ENCODE data around the gene DTX3L. TPM values are rescaled to one million over a fixed set of nuclear protein-coding genes. Genes with fewer than 3 reads are reported as not detected.
"Not testable (repeated sequence)": the region's sequence is repeated elsewhere in the genome, so short reads cannot be mapped to it uniquely, and the experiment has no call there.

The DTX3L gene
- total and polyA plus RNA-seq, 10 of the 15 experiments (the other 5 are each of a cell fraction or from before 2014, with no cell fraction given) = 9.9 to 41.4 (median 21.7) TPM

GRCh38 chr3:122563717-122564025, 467 bp upstream of the DTX3L start:
- no peaks in the 10 kb centered on the region for H3K9me3 ChIP-seq (replicated peaks; ENCODE audit: control insufficient read depth, insufficient read depth, low read length)
- DNase-seq (ENCODE audit: low read depth, low spot score) (no peak), FAIRE-seq (no peak), ATAC-seq (peak; percentile 24)
- ChIA-PET CTCF (interaction anchor here (0.8 to 6.3 kb wide), 7 partner anchors 12 to 115 kb away, joined by 3 to 192 read pairs (median 12); partner anchors contain the start of genes KPNA1, PARP14 and PARP15), POLR2A (interaction anchor here (0.6 to 7.0 kb wide), 10 partner anchors 13 to 115 kb away, joined by 3 to 79 read pairs (median 5); partner anchors contain the start of genes PARP14 and PARP15), RAD21 (ENCODE audit: unreplicated experiment) (interaction anchor here (0.8 to 11.8 kb wide), 12 partner anchors 13 to 120 kb away, joined by 3 to 236 read pairs (median 10); partner anchors contain the start of genes PARP14 and PARP15), SMC1A (ENCODE audit: uncharacterized antibody, unreplicated experiment) (interaction anchor here (1.0 to 13.0 kb wide), 15 partner anchors 9 to 134 kb away, joined by 3 to 250 read pairs (median 19); partner anchors contain the start of genes PARP14 and PARP15)
- WGBS (ENCODE audit: insufficient coverage, insufficient replicate concordance, low lambda C conversion rate, missing lambda C conversion rate) = 0% methylated on average over 5 of the region's 5 CpGs
- peak overlapping the region; percentile 58 for H3K4me2 ChIP-seq (ENCODE audit: control insufficient read depth, insufficient read depth)
- TSS peak; percentile 82 for BruUV-seq (replicated peaks)
- peaks cover 0 to 5% of the 10 kb centered on the region in 2 experiments; a peak in 1 of 4 replicates for H3K36me3 ChIP-seq (ENCODE audit: control insufficient read depth in 2 of 2, insufficient read depth in 2 of 2, low read length in 1 of 2)
- peak overlapping the region; percentile 96 for H3K9ac ChIP-seq (ENCODE audit: control insufficient read depth, insufficient read depth, low read length)
- TF ChIP-seq PAX8 (IDR thresholded peaks at IDR 0.05) = 0 out of 2 replicates have a peak, but pooled peaks have one; percentile 23
- peak; percentile 14; the same call in 1 of the 2 replicates for TF ChIP-seq YY1 (IDR thresholded peaks at IDR 0.05; ENCODE audit: low read depth, low read length)
- no peak for TF ChIP-seq ZNF24 (IDR thresholded peaks at IDR 0.05)
- no peaks in the 10 kb centered on the region for H3K27me3 ChIP-seq (replicated peaks in 1 of 2; ENCODE audit: control insufficient read depth in 2 of 2, insufficient read depth in 2 of 2, low read length in 1 of 2)
- peaks cover 4% of the 10 kb centered on the region; the same call in 1 of the 2 replicates for H3K4me1 ChIP-seq (ENCODE audit: control insufficient read depth, insufficient read depth, low read length)
- peak overlapping the region; percentile 27 for H2AFZ ChIP-seq (ENCODE audit: control insufficient read depth, low read depth, low read length)
- in situ Hi-C loops (cut with MboI) (no loop called here), intact Hi-C loops (cut with micrococcal nuclease; ENCODE audit: unreplicated experiment) (loop anchor here (1.0 to 10.0 kb wide), 5 partner anchors 13 to 464 kb away; partner anchors contain the start of genes HSPBAP1, SEMA5B and SLC49A4)
- peak overlapping the region; percentile 55 for H3K4me3 ChIP-seq
- H3K79me2 ChIP-seq (ENCODE audit: control insufficient read depth, insufficient read depth, low read length) = peaks cover 34% of the 10 kb centered on the region
- H4K20me1 ChIP-seq (ENCODE audit: control insufficient read depth, insufficient read depth) = no peaks in the 10 kb centered on the region
- H3K27ac ChIP-seq (ENCODE audit: control insufficient read depth, insufficient read depth) = peak overlapping the region; percentile 82

- H3K4me3 ChIP-seq; ATAC-seq; DNase-seq (ENCODE audit: low read depth, low spot score); FAIRE-seq; H3K9ac ChIP-seq (ENCODE audit: control insufficient read depth, insufficient read depth, low read length); H3K27me3 ChIP-seq (replicated peaks in 1 of 2; ENCODE audit: control insufficient read depth in 2 of 2, insufficient read depth in 2 of 2, low read length in 1 of 2); H3K9me3 ChIP-seq (replicated peaks; ENCODE audit: control insufficient read depth, insufficient read depth, low read length); BruUV-seq (replicated peaks); H3K4me2 ChIP-seq (ENCODE audit: control insufficient read depth, insufficient read depth); H4K20me1 ChIP-seq (ENCODE audit: control insufficient read depth, insufficient read depth); H2AFZ ChIP-seq (ENCODE audit: control insufficient read depth, low read depth, low read length); in situ Hi-C loops (cut with MboI); H3K4me1 ChIP-seq (ENCODE audit: control insufficient read depth, insufficient read depth, low read length); H3K27ac ChIP-seq (ENCODE audit: control insufficient read depth, insufficient read depth): not testable (repeated sequence)
- ChIA-PET CTCF (interaction anchor here (0.7 to 4.3 kb wide), 5 partner anchors 11 to 111 kb away, joined by 3 to 47 read pairs (median 4); partner anchors contain the start of gene PARP14), SMC1A (ENCODE audit: uncharacterized antibody, unreplicated experiment) (interaction anchor here (1.2 to 5.7 kb wide), 12 partner anchors 7 to 113 kb away, joined by 3 to 68 read pairs (median 4); partner anchors contain the start of genes PARP14 and PARP15), POLR2A (interaction anchor here (1.0 to 3.0 kb wide), 7 partner anchors 16 to 116 kb away, joined by 3 to 13 read pairs (median 4); partner anchors contain the start of gene PARP14), RAD21 (ENCODE audit: unreplicated experiment) (interaction anchor here (0.6 to 11.8 kb wide), 6 partner anchors 9 to 262 kb away, joined by 3 to 236 read pairs (median 22); partner anchors contain the start of genes PARP14 and PARP15)
- WGBS (ENCODE audit: insufficient coverage, insufficient replicate concordance, low lambda C conversion rate, missing lambda C conversion rate) = 93% methylated on average over 7 of the region's 7 CpGs
- H3K79me2 ChIP-seq (ENCODE audit: control insufficient read depth, insufficient read depth, low read length) = peaks cover 26% of the 10 kb centered on the region
- H3K36me3 ChIP-seq (ENCODE audit: control insufficient read depth in 2 of 2, insufficient read depth in 2 of 2, low read length in 1 of 2) = peaks cover 0 to 17% of the 10 kb centered on the region in 2 experiments; a peak in 1 of 4 replicates
- intact Hi-C loops (cut with micrococcal nuclease; ENCODE audit: unreplicated experiment) = loop anchor here (10.0 kb wide), 2 partner anchors 227 to 303 kb away; partner anchors contain the start of genes HSPBAP1 and SLC49A4
These were observed 4.0 kb downstream of the DTX3L start for GRCh38 chr3:122568131-122568530.
